DMS114 treated with DMSO at 0.1 percent for 48 hours (cell line): Measurements from ENCODE around the gene ZNF275.
"Not testable (repeated sequence)": the region's sequence is repeated elsewhere in the genome, so short reads cannot be mapped to it uniquely, and the experiment has no call there.

Experiments
- DNase-seq: peaks from one replicate; lab custom pipeline; 2025; ENCODE audit not compliant: unreplicated experiment; lab: John Stamatoyannopoulos, UW

ZNF275 gene

DNA sequence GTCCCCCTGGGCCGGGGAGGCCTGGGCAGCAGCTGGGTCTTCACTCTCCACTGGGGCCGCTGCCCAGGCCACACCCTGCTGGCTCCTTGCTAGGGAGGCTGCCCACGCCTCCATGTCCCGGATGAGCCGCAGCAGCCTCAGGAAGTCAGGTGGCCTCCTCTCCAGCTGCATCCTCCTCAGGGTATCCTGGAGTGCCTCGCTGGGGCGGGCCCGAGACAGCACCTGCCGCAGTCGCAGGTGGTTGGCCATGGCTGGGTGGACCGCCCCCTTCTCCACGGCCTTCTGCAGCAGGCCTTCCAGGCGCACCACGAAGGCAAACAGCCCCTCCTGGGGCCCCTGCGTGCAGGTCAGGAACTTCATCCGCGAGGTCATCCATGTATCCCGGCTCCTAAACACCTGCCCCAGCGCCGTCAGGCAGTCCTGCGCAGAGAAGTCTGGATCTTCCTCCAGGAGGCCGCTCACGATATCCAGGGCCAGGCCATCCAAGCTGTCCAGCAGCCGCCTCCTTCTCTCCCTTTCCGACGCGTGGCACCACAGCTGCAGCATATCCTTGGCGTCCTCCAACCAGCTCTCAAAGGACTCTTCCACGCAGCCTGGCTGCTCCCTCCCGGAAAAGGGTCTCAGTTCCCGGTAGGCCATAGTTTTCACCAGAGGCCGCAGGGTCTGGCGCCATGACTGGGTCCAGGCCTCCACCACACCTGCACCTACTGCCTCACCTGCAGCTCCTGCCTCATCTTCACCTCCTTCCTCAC lies 14.5 kb upstream of the ZNF275 start:
- no peak for DNase-seq

DNA sequence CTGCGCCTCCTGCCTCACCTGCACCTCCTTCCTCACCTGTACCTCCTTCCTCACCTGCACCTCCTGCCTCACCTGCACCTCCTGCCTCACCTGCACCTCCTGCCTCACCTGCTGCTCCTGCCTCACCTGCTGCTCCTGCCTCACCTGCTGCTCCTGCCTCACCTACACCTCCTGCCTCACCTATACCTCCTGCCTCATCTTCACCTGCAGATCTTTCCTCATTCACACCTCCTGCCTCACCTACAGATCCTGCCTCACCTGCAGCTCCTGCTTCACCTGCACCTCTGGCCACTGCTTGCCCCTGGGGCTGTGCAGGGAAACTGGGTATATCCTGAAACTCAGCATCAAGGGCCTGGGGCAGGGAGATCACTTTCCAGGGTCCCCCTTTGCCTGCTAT lies 13.9 kb upstream of the ZNF275 start:
- DNase-seq = not testable (repeated sequence)

DNA sequence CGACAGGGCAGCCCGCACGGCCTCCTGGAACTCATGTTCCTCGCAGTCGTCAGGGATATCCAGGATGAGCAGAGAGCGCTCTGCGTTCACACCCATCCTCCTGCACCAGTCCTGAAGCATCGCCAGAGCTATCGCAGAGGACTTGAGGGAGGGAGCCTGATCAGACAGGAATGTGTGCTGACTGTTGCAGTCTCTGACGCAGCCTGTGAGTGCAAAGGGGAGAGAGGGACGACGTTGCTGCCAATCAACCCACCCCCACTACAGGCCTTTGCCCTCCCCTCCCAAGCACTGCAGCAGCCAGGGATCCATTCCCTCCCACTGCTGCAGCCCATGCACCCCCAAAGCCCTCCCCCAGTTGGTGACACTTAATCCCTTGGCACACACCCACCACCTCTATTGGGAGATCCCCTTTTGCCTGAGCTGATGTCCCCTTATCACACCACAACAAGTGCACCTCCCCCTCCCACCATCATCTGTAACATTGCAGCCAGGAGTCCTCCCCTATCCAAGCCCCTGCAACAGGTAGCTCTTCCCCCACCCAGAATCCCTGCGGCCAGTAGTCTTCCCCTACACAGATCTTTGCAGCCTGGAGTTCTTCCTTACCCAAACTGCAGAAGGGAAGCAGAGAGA lies 13.3 kb upstream of the ZNF275 start:
- DNase-seq = no peak

DNA sequence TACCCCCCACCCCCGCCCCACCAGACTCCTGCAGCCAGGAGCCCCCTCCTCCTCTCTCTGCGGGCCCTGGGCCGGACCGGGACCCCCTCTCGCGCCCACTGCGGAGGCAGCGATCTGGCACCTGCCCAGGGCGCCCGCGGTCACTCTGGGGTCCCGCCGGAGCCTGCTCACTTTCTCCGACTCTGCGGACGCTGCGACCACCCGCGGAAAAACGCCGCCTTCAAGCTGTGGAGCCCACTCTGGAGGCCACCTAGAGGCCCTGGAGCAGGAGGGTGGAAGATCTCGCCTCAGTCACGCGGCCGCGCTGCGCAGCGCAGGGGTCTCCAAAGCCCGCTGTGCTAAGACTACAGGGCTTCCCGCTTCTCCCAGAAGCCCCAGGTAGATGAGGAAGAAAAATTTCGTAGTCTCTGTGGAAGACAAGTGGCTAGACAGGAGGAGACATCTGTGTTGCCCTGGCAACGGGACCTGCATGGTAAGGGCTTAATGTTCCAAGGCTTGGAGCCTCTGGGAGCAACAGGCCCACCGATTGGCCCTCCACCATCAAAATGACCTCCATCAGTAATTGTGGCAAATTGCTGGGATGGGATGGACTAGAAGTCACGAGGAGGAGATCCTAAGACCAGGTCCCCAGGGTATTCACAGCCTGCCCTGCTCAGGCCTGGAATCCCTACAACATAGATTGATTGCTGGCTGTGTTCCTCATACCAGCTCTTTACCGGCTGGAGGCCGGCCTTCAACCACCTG lies 12.4 kb upstream of the ZNF275 start, which contains the start of gene PNMA6F:
Gene PNMA6F (minus strand): TSS at position 387 of the 744 bp plus-strand sequence. CDS start 1,093 bp downstream, outside the sequence.
- DNase-seq = no peak

DNA sequence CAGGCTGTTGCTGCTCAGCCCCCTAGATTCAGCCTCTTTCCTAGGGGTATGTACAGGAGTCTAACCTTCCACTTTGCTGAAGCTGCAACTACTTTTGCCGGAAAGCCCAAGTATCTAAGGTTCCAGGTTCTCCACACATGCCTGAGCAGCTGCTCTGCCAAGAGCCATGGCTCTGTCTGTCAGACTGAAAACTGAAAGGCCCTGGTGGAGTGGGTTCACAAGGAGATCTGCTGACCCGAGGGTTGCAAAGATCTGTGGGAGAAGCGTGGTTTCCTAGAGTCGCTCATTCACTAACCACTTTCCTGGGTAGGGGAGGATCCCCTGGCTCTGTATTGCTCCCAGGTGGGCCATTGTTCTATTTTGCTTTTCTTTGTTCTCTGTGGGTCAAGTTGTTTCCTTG lies 6.4 kb upstream of the ZNF275 start:
- no peak for DNase-seq

DNA sequence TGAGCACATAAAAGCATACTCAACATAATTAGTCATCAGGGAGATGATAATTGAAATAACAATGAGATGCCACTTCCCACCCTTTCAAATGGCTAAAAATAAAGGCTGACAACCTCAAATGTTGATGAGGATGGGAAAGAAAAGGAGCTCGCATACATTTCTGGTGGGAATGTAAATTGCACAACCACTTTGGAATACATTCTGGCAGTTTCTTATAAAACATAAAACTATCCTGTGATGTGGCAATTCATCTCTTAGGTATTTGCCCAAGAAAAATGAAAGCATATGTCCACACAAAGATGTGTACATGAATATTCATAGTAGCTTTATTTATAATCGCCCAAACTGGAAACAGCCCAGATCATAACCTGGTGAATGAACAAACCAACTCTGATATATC lies 687 bp upstream of the ZNF275 start:
- no peak for DNase-seq

DNA sequence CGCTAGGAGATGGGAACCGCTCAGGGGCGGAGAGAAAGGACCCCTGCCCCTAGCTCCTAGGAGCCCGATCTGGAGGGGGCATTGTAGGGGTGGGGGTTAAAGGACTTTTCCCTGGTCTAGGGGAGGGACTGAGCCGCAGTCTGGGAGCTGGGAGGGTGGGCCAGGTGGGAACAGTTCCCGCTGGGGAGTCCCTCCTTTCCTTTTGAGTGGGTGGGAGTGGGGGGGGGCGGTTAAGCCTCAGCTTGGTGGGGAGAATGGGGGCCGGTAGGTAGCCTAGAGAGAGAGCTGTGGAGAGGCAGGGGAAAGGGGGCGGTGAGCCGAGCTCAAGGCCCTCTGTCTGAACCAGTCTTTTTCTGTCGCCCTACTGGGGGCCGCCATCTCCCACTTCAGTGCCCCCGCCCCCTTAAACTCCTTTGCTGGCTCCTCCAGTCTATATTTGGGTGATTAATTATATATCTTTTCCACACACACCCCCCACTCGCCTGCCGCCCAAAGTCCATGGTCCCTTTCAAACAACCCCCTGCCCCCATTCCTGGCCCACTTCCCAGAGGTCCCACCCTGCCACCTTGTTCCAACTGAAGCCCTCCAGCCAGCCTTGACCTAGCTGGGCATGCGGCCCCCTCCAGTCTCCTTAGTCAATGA lies 822 bp downstream of the ZNF275 start:
- DNase-seq = no peak

DNA sequence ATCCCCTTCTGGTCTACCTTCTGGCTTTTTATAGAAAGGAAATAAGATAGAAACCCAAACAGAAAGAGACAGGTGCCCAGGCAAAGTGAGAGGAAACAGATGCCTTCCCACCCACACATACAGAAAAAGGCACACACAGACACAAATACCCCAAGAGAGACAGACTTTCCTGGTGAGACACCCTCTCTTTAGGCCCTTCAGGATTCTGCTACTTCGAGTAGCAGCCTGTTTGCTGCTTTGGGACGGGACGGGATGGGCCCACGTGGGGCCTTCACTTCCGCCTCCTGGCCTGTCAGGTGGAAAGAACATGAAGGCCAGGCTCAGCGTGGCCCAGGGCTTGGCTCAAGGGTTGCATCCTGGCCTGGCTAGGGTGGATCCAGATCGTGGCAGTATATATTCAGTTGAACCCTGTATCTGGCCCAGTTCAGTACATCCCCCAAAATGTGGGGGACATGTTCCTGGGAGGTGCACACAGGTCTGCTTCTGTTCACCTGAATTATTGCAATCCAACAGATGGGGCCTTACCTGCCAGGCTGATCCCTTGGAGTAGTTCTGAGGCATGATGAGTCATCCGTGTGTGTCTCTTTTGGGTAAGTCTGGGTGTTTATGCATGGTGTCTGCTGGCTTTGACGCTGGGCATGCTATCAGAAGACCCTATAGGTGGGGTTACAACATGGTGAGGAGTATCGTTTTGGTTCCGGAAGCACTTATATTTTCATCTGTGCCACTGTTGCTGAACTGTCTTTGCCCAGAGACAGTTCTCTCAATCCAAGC lies 2.4 kb downstream of the ZNF275 start:
- DNase-seq = no peak

DNA sequence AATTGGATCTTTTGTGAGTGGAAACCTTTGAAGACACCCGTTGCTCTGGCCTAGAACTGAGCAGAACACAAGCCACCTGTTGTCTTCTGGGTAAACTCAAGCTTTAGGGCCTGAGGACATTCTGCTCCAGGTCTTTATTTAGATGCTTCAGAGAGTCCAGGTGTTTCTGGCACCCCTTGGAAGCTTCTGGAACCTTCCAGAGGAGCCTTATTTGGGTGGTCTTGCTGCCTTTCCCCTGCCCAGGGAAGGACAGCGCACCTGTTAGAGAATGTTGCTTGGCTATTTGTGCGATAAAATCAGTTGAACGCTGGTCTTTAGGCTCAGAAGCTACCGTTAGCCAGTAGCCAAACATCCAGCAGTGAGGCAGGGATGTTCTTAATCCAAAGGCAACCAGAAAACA lies 3.0 kb downstream of the ZNF275 start:
- DNase-seq = no peak

DNA sequence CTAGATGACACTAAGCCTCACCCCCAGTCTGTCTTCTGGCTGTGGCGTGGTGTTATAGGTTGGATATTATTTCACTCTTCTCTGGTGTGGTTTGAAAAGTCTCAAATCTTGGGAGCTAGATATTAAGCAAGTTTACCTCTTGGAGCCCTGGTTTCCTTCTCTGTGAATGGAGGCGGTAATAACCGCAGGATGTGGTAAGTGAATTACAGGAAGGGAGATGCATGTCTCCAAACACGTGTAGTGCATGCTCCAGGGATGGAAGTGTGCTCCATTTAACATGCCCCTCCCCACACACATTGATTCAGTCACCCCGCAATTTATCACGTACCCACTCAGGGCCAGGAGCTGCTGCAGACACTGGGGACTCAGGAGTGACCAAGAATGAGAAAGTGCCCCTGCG lies 4.9 kb downstream of the ZNF275 start:
- DNase-seq = no peak

DNA sequence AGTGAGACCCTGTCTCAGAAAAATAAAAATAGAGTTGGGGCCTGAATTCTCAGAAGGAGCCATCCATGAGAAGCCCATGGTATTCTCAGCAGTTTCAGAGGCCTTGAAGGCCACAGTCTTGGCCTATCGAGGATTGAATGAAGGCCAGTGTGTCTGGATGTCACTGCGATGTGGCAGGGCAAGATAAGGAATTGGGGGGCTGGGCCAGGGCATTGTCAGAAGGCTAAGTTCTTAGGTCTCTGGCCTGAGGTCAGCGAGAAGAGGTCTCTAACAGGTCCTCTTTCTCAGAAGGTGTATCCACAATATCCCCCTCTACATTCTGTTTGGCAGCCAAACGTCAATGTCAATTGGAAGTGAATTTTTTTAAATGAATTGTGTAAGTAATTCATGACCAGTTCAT lies 5.7 kb downstream of the ZNF275 start:
- no peak for DNase-seq

DNA sequence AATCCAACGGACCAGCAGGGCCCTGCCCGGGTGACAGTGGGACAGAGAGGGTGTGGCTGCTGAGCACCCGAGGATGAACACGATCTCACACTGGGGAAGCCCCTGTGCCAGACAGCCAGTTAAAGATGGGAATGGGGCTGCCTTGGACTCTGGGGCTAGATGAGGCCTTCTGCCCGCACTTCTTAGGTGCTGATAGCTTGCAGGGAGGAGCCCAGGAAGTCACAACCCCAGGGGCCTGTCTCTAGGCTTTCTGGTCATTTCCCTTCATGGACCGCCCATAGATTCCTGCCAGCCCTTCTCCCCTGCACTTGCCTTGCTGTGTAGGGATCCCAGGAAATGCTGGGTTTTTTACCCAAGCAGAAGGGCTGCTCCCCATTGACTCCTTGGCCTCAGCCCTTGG lies 6.2 kb downstream of the ZNF275 start:
- DNase-seq = no peak

DNA sequence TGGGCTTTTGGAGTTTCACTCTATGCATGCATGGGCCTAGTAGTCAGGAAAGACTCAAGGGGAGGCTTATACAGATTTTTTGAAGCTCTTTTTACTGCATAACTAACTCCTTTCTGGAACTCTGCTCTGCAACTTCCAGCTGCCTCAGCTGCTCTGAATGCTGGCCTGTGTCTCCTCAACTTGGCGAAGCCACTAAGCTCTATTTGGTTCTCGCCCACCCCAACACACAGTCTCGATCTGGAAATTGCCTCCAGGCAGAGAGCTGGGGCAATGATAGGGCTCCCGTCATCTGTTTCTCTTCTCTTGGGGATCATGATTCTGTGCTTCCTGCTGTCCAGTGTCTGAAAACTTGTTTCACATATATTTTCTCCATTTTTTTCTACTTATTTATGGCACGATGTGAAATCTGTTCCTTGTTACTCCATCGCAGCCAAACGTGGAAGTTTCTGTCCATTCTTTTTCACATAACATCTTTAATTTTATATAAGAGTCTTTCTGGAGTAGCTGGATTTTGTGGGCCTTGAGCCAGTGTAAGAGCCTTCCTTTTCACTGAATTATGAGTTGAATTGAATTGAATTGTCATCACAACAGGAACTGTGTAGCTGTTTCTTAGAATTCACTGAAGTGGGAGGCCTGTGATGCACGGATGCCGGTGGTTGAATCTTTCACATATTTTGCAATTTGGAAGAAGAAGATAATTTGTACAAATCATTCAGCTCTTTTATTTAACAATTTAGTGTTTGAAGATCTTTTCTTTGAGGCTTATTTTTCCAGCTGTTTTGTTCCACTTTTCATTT lies 9.0 kb downstream of the ZNF275 start:
- no peak for DNase-seq

DNA sequence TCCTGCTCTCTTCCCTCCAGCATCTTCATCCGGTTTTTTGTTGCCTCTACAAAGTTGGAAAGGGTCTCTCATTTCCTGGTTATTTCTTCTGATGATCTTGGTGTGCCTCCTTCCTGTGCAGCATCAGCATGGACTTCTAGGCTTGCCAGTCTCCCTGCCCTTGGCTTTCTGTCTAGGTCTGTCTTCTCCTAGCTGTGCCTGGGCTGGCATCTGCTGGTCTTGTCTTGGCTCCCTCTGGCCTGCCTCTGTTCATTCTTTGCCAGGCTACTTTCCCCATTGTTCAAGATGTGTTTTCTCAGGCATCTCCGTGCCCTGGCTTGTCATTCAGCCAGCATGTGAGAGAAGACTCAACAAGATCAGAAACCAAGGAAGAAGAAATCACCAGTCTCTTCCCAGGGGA lies 9.7 kb downstream of the ZNF275 start:
- no peak for DNase-seq

DNA sequence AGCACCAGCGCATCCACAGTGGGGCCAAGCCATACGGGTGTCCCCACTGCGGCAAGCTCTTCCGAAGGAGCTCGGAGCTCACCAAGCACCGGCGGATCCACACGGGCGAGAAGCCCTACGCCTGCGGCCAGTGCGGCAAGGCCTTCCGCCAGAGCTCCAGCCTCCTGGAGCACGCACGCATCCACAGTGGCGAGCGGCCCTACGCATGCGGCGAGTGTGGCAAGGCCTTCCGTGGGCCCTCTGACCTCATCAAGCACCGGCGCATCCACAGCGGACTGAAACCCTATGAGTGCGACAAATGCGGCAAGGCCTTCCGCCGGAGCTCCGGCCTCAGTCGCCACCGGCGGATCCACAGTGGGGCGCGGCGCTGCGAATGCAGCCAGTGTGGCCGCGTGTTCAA lies 13.6 kb downstream of the ZNF275 start:
- DNase-seq = no peak

DNA sequence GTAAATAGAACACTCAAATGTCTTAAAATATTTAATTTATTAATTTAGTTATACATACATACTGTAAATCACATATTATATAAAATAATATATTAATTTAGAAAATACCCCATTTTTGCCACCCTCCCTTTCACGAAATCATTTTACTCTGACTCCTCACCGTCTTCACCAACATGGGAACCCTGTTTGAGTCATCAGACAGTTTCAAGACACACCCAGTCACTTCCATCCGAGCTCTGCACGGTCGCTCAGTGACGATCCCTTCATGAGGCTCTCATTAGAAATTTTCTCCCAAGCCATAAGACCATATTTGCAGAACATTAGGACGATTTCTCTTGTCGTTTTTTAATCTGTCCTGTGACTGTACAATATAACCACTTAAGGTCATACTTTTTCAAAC lies 14.5 kb downstream of the ZNF275 start:
- DNase-seq = no peak

DNA sequence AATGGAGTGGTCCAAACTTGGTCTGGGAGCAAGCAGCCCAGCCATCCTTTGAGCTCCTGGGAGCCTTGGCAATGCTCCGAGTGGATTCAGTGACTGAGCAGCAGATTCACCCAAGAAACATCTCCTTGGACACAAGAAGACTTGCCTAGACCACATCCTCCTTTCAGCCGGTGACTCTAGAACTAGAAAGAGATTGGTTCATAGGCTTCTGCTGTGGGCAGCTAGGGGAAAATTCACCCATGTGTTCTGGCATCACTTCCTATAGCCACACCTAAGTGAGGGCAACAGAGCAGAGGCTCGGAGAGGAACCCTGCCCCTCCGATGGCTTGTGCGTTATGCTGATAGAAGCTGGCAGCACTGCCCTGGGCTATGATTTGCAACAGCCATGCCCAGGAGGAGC lies 16.0 kb downstream of the ZNF275 start:
- DNase-seq = no peak

DNA sequence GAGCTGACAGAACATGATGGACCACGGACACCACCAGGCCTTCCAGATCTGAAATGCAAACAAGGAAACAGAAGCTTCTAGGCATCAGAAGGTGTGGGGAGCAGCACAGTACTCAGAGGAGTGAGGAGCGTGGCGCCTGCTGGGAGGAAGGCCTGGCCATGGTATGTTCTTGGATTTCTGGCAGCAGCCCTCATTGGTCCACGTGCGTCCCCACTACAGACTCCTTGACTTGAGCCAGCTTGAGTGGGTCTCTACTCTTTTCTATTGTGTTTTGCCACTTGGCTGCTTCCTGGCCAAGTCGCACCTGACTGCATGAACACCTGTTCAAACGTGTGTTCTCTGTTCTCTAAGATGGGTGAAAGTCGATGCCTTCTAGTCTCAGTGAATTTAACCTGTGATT lies 18.0 kb downstream of the ZNF275 start:
- no peak for DNase-seq

DNA sequence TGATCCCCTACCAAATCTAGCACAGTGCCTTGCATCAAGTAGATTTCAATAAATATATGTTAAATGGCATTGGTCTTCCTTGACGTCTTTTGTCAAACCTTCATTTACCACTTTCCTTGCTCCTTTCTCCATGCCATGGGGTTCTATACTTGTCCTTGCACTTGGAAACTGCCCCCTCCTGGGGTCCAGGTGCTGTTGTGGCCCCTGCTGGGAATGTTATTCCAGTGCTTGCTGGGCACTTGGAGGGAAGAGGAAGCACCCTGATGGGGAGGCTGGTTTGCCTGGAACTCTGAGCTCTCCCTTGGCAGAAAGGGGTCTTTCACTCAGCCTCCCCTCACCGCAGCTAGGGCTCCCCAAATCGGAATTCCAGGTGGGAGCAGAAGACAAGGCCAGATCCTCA lies 18.9 kb downstream of the ZNF275 start:
- no peak for DNase-seq

DNA sequence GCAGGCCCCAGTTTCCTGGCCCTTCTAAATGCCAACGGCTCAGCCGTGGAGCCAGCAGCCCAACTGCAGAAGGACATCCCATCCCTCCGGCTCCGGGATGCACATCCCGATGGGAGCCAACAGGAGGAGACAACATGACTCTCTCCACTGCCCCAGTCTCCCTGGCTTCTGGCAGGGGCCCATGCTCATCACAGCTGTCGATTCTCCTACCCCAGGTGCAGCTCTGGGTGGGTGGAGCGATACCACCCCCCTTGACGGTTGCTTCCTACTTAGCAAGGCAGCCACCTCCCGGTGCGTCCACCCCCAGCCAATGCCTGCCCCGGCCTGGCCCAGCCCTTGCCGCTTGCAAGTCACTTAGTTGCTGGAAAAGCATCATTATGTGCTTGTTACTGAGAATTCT lies 19.5 kb downstream of the ZNF275 start:
- no peak for DNase-seq
